ENCODE data around the gene HIF1AN.
A peak's percentile ranks its signal among the peaks of the same experiment; 100 is the strongest.

- peak; percentile 54 to 68 (median 61) for TF ChIP-seq CTCF (IDR thresholded peaks at IDR 0.05)
- no peak for TF ChIP-seq POLR2A (IDR thresholded peaks at IDR 0.05)
These were observed 16.9 kb upstream of the HIF1AN start for GRCh38 chr10:100518761-100519241.
